WTC11 (cell line): ENCODE measurements around the gene PTK6. TPM values are rescaled to one million over a fixed set of nuclear protein-coding genes. Genes with fewer than 3 reads are reported as not detected.
A peak's percentile ranks its signal among the peaks of the same experiment; 100 is the strongest.

Source experiments
- ATAC-seq: fragments of 200-7000 bp; cut with Tn5 transposase; 2 replicates; pipeline ENCODE4 v1.10.0; 2021; ENCODE audit warnings: mild to moderate bottlenecking, moderate library complexity
- CTCF ChIA-PET: fragments of 300-600 bp; sonication (Branson Sonifier 250); formaldehyde crosslinking; loops from one replicate; lab custom pipeline; 2021; ENCODE audit warnings: antibody characterized with exemption; lab: Charles Lee
- POLR2A ChIA-PET: fragments of 350-600 bp; sonication (Branson Sonifier 250); formaldehyde crosslinking; loops from one replicate; lab custom pipeline; 2021; ENCODE audit warnings: antibody characterized with exemption; lab: Charles Lee
- DNase-seq: peaks from one replicate; pipeline ENCODE4 v3.0.0; 2021; ENCODE audit warnings: low spot score
- H3K27ac Mint-ChIP-seq: 2 replicates; pipeline ENCODE4 v1.8.0; 2021; ENCODE audit warnings: mixed read lengths
- H3K27me3 Mint-ChIP-seq: 2 replicates; pipeline ENCODE4 v1.8.0; 2021; ENCODE audit warnings: low read depth, mild to moderate bottlenecking, moderate library complexity, mixed read lengths
- H3K36me3 Mint-ChIP-seq: 2 replicates; pipeline ENCODE4 v1.8.0; 2021; ENCODE audit warnings: mixed read lengths
- H3K4me1 Mint-ChIP-seq: 2 replicates; pipeline ENCODE4 v1.8.0; 2022; ENCODE audit warnings: mixed read lengths
- H3K4me3 Mint-ChIP-seq: 2 replicates; pipeline ENCODE4 v1.8.0; 2021; ENCODE audit warnings: mild to moderate bottlenecking, moderate library complexity, mixed read lengths
- H3K9me3 Mint-ChIP-seq: 2 replicates; pipeline ENCODE4 v1.8.0; 2021; ENCODE audit warnings: mixed read lengths
- ATF1 ChIP-seq: sonication (generic); formaldehyde crosslinking; IDR thresholded peaks from 2 replicates; pipeline ENCODE4 v1.8.1; 2023; ENCODE audit warnings: mild to moderate bottlenecking, moderate library complexity, missing genetic modification reagents
- CREB1 ChIP-seq: sonication (generic); formaldehyde crosslinking; IDR thresholded peaks from 2 replicates; pipeline ENCODE4 v1.8.0; 2023; ENCODE audit warnings: mild to moderate bottlenecking, missing genetic modification reagents
- GRHL2 ChIP-seq: fragments of 250-450 bp; sonication (Bioruptor Pico); IDR thresholded peaks from 2 replicates; pipeline ENCODE4 v1.8.0; 2022; ENCODE audit warnings: mild to moderate bottlenecking, moderate library complexity; ENCODE audit not compliant: insufficient replicate concordance, severe bottlenecking
- HMGA2 ChIP-seq: fragments of 250-450 bp; sonication (Bioruptor Pico); IDR thresholded peaks from 2 replicates; pipeline ENCODE4 v1.4.0; 2021; ENCODE audit warnings: mild to moderate bottlenecking, moderate library complexity
- JAZF1 ChIP-seq: fragments of 250-450 bp; sonication (Bioruptor Pico); IDR thresholded peaks from 2 replicates; pipeline ENCODE4 v1.9.0; 2021; ENCODE audit warnings: moderate library complexity, mild to moderate bottlenecking, inconsistent platforms
- KAT7 ChIP-seq: sonication (generic); formaldehyde crosslinking; IDR thresholded peaks from 2 replicates; pipeline ENCODE4 v1.8.1; 2023; ENCODE audit warnings: missing genetic modification reagents, mild to moderate bottlenecking, borderline replicate concordance
- NFATC4 ChIP-seq: fragments of 250-450 bp; sonication (Bioruptor Pico); IDR thresholded peaks from 2 replicates; pipeline ENCODE4 v1.9.0; 2021; ENCODE audit warnings: mild to moderate bottlenecking
- OVOL2 ChIP-seq: fragments of 250-450 bp; sonication (Bioruptor Pico); IDR thresholded peaks from 2 replicates; pipeline ENCODE4 v1.9.0; 2021; ENCODE audit warnings: mild to moderate bottlenecking, borderline replicate concordance
- PRRX2 ChIP-seq: fragments of 250-450 bp; sonication (Bioruptor Pico); IDR thresholded peaks from 2 replicates; pipeline ENCODE4 v1.8.0; 2021; ENCODE audit warnings: mild to moderate bottlenecking
- RELA ChIP-seq: sonication (generic); formaldehyde crosslinking; IDR thresholded peaks from 2 replicates; pipeline ENCODE4 v1.8.1; 2022; ENCODE audit warnings: missing genetic modification reagents, mild to moderate bottlenecking, borderline replicate concordance
- ZNF232 ChIP-seq: sonication (generic); formaldehyde crosslinking; IDR thresholded peaks from 2 replicates; pipeline ENCODE4 v1.8.0; 2022; ENCODE audit warnings: mild to moderate bottlenecking, missing genetic modification reagents
- ZNF263 ChIP-seq: sonication (generic); formaldehyde crosslinking; IDR thresholded peaks from 2 replicates; pipeline ENCODE4 v1.8.1; 2022; ENCODE audit warnings: low read depth, mild to moderate bottlenecking, moderate library complexity, missing genetic modification reagents
- ZNF416 ChIP-seq: fragments of 250-450 bp; sonication (Bioruptor Pico); IDR thresholded peaks from 2 replicates; pipeline ENCODE4 v1.9.0; 2021; ENCODE audit warnings: mild to moderate bottlenecking, inconsistent platforms
- ZNF423 ChIP-seq: fragments of 250-450 bp; sonication (Bioruptor Pico); IDR thresholded peaks from 2 replicates; pipeline ENCODE4 v2.1.2; 2022; ENCODE audit warnings: mild to moderate bottlenecking, moderate library complexity
- total RNA-seq: library from RNA; stranded (reverse); gene quantifications from 3 replicates; pipeline ENCODE4 v1.2.3, GENCODE V29; 2021
- TF ChIP-seq, protein P1 (sequence below): fragments of 250-450 bp; sonication (Bioruptor Pico); conservative IDR thresholded peaks from 2 replicates; pipeline ENCODE4 v1.9.0; 2021; ENCODE audit warnings: mild to moderate bottlenecking
- TF ChIP-seq, protein P2 (sequence below): fragments of 200-600 bp; IDR thresholded peaks from 2 replicates; pipeline ENCODE4 v1.8.0; 2022; ENCODE audit warnings: antibody characterized with exemption
- TF ChIP-seq, protein P3 (sequence below): sonication (generic); formaldehyde crosslinking; IDR thresholded peaks from 2 replicates; pipeline ENCODE4 v1.8.1; 2022; ENCODE audit warnings: mild to moderate bottlenecking, moderate library complexity, missing genetic modification reagents
- TF ChIP-seq, protein P4 (sequence below): sonication (generic); formaldehyde crosslinking; IDR thresholded peaks from 2 replicates; pipeline ENCODE4 v1.8.1; 2022; ENCODE audit warnings: low read depth, mild to moderate bottlenecking, moderate library complexity, missing genetic modification reagents, borderline replicate concordance
- TF ChIP-seq, protein P5 (sequence below): sonication (generic); formaldehyde crosslinking; IDR thresholded peaks from 2 replicates; pipeline ENCODE4 v1.8.1; 2022; ENCODE audit warnings: missing genetic modification reagents, borderline replicate concordance
- TF ChIP-seq, protein P6 (sequence below): sonication (generic); formaldehyde crosslinking; IDR thresholded peaks from 2 replicates; pipeline ENCODE4 v1.8.0; 2022; ENCODE audit warnings: mild to moderate bottlenecking, missing genetic modification reagents
- TF ChIP-seq, protein P7 (sequence below): sonication (generic); formaldehyde crosslinking; IDR thresholded peaks from 2 replicates; pipeline ENCODE4 v1.8.0; 2022; ENCODE audit warnings: mild to moderate bottlenecking, missing genetic modification reagents

PTK6 gene
- total RNA-seq, 1 experiment from 2014 or later, result 0.22 TPM

DNA sequence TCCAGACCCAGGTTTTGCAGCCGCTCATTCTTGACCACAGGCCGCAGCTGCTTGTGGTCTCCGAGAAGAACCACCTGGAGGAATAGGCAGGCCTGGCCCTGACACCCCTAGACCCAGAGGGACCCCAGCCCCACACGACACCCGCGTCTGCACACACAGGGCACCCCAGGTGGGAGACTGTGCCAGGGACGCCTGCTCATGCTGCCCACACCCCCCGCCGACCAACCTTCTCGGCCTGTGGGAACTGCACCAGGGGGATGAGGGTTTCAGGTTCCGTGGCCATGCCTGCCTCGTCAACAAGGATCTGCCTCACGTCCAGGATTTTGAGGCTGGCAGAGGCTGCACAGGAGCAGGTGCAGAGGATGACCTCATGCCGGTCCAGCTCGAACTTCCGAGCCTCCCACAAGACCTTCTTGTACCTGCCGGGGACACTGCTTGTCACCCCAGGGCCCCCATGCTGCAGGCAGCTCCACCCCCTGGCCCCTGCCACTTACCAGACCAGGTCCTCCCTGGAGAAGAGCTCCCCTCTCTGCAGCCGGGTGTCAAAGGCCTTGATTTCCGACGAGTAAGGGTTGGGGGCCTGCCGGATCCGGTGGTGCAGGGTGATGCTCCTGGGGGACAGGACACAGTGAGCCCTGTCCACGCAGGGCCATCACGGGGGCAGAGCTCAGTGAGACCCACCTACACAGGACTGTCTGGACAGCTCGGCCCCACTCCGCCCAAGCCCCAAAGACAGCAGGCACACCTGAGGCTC lies 23.9 kb upstream of the PTK6 start:
- no peak overlapping the region for H3K4me3 Mint-ChIP-seq
- TF ChIP-seq, protein P1, sequence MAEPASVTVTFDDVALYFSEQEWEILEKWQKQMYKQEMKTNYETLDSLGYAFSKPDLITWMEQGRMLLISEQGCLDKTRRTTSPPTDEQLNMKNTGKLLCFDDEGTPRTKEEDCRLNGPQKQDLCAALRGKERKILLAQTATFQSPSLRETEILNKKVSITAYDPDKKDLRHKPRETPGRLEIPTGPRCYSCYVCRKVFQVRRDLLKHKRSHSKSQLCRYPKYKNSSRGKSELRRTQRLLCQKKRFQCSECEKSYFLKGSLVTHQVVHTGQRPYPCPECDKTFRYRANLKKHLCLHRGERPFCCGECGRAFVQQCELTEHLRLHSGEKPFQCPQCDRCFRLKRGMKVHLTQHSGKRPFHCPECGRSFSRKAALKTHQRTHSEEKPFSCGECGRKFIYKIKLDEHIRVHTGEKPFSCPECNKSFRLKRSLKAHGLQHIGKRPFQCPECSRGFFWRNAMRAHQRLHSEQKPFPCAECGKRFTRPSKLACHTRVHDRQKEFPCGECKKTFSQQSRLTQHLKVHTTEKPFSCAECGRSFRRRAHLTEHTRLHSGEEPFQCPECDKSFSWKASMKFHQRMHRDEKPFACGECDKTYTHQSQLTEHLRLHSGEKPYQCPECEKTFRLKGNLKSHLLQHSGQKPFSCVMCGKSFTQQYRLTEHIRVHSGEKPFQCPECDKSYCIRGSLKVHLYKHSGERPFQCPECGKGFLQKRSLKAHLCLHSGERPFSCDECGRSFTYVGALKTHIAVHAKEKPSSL (CRISPR knock-in tag), result no peak
- TF ChIP-seq ZNF232 (CRISPR knock-in tag) (no peak), CREB1 (CRISPR knock-in tag) (no peak), OVOL2 (CRISPR knock-in tag) (no peak)
- H3K27ac Mint-ChIP-seq, result no peak overlapping the region
- peaks cover 3% of the 10 kb centered on the region for H3K36me3 Mint-ChIP-seq
- no peaks in the 10 kb centered on the region for H3K27me3 Mint-ChIP-seq
- POLR2A ChIA-PET, result interaction anchor here (0.7 kb wide), 1 partner anchor 125 kb away, joined by 3 read pairs; no protein-coding TSS in a partner anchor
- no peak for DNase-seq
- CTCF ChIA-PET, result interaction anchor here (0.7 to 1.4 kb wide), 2 partner anchors 23 to 225 kb away, joined by 3 read pairs; no protein-coding TSS in a partner anchor
- no peak for ATAC-seq
- peaks cover 3% of the 10 kb centered on the region; the same call in 1 of the 2 replicates for H3K4me1 Mint-ChIP-seq
- no peaks in the 10 kb centered on the region for H3K9me3 Mint-ChIP-seq

DNA sequence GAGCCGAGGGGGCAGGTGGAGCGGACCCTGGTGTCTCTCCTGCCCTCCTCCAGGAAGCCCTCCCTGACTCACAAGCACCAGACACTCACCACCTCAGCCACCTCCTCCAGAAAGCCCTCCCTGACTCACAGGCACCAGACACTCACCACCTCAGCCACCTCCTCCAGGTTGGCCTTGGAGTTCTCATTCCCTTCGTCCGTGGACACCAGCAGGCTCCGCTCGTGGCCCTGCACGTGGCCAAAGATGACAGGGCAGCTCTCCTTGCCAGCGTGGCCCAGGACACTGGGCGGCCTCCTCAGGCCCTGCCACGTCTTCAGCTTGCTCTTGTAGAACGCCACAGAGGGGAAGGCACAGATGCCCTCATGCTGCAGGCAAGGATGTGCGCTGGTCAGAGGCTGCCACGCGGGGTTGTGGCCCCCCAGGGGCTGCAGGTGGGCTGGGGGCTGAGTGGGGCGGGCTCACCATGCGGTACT lies 23.2 kb upstream of the PTK6 start:
- peak overlapping the region; percentile 49; the same call in 1 of the 2 replicates for H3K27ac Mint-ChIP-seq

More for the DNA sequence above, 23.2 kb upstream of the PTK6 start:
- no peaks in the 10 kb centered on the region for H3K9me3 Mint-ChIP-seq
- H3K36me3 Mint-ChIP-seq, result peaks cover 3% of the 10 kb centered on the region
- no peak overlapping the region for H3K4me3 Mint-ChIP-seq
- no peak for DNase-seq
- TF ChIP-seq, protein P2, sequence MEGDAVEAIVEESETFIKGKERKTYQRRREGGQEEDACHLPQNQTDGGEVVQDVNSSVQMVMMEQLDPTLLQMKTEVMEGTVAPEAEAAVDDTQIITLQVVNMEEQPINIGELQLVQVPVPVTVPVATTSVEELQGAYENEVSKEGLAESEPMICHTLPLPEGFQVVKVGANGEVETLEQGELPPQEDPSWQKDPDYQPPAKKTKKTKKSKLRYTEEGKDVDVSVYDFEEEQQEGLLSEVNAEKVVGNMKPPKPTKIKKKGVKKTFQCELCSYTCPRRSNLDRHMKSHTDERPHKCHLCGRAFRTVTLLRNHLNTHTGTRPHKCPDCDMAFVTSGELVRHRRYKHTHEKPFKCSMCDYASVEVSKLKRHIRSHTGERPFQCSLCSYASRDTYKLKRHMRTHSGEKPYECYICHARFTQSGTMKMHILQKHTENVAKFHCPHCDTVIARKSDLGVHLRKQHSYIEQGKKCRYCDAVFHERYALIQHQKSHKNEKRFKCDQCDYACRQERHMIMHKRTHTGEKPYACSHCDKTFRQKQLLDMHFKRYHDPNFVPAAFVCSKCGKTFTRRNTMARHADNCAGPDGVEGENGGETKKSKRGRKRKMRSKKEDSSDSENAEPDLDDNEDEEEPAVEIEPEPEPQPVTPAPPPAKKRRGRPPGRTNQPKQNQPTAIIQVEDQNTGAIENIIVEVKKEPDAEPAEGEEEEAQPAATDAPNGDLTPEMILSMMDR, result no peak
- TF ChIP-seq, protein P3, sequence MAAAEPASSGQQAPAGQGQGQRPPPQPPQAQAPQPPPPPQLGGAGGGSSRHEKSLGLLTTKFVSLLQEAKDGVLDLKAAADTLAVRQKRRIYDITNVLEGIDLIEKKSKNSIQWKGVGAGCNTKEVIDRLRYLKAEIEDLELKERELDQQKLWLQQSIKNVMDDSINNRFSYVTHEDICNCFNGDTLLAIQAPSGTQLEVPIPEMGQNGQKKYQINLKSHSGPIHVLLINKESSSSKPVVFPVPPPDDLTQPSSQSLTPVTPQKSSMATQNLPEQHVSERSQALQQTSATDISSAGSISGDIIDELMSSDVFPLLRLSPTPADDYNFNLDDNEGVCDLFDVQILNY (CRISPR knock-in tag), result no peak
- TF ChIP-seq PRRX2 (CRISPR knock-in tag) (no peak), JAZF1 (CRISPR knock-in tag) (no peak), ZNF423 (CRISPR knock-in tag) (no peak), ZNF416 (no peak), RELA (no peak), GRHL2 (CRISPR knock-in tag) (no peak), KAT7 (no peak), ZNF263 (CRISPR knock-in tag) (no peak), ZNF232 (CRISPR knock-in tag) (no peak), ATF1 (CRISPR knock-in tag) (no peak), HMGA2 (CRISPR knock-in tag) (no peak), NFATC4 (no peak)
- TF ChIP-seq, protein P4, sequence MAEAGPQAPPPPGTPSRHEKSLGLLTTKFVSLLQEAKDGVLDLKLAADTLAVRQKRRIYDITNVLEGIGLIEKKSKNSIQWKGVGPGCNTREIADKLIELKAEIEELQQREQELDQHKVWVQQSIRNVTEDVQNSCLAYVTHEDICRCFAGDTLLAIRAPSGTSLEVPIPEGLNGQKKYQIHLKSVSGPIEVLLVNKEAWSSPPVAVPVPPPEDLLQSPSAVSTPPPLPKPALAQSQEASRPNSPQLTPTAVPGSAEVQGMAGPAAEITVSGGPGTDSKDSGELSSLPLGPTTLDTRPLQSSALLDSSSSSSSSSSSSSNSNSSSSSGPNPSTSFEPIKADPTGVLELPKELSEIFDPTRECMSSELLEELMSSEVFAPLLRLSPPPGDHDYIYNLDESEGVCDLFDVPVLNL (CRISPR knock-in tag), result no peak
- TF ChIP-seq, protein P5, sequence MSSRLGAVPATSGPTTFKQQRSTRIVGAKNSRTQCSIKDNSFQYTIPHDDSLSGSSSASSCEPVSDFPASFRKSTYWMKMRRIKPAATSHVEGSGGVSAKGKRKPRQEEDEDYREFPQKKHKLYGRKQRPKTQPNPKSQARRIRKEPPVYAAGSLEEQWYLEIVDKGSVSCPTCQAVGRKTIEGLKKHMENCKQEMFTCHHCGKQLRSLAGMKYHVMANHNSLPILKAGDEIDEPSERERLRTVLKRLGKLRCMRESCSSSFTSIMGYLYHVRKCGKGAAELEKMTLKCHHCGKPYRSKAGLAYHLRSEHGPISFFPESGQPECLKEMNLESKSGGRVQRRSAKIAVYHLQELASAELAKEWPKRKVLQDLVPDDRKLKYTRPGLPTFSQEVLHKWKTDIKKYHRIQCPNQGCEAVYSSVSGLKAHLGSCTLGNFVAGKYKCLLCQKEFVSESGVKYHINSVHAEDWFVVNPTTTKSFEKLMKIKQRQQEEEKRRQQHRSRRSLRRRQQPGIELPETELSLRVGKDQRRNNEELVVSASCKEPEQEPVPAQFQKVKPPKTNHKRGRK (CRISPR knock-in tag), result no peak
- TF ChIP-seq, protein P6, sequence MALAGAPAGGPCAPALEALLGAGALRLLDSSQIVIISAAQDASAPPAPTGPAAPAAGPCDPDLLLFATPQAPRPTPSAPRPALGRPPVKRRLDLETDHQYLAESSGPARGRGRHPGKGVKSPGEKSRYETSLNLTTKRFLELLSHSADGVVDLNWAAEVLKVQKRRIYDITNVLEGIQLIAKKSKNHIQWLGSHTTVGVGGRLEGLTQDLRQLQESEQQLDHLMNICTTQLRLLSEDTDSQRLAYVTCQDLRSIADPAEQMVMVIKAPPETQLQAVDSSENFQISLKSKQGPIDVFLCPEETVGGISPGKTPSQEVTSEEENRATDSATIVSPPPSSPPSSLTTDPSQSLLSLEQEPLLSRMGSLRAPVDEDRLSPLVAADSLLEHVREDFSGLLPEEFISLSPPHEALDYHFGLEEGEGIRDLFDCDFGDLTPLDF (CRISPR knock-in tag), result no peak
- TF ChIP-seq, protein P7, sequence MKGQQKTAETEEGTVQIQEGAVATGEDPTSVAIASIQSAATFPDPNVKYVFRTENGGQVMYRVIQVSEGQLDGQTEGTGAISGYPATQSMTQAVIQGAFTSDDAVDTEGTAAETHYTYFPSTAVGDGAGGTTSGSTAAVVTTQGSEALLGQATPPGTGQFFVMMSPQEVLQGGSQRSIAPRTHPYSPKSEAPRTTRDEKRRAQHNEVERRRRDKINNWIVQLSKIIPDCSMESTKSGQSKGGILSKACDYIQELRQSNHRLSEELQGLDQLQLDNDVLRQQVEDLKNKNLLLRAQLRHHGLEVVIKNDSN (CRISPR knock-in tag), result no peak
- TF ChIP-seq, all 79 proteins: peak for 0
- Mint-ChIP-seq H3K27me3 (no peaks in the 10 kb centered on the region), H3K4me1 (peaks cover 3% of the 10 kb centered on the region; the same call in 1 of the 2 replicates)
- ATAC-seq, result no peak
- CTCF ChIA-PET, result no interaction called here
- POLR2A ChIA-PET, result no interaction called here
